Measurements from ENCODE around the gene DNAAF6.

DNA sequence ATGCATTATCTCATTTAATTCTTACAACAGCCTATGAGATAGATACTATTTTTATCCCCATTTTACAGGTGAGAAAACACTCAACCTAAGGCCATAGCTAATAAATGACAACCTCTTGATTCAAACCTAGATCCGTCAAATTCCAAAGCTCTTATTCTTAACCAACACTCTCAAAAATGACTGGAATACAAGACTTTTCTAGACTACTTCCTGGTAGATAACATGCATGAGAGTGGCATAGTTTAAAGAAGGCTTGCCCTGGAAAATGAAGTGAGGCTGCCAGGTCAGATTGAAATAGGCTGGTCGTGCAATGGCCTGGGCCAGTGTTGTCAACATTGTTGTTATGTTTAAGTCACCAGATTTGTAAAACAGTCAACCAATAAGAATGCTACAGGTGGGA, 86.6 kb downstream of the DNAAF6 start:
- TF ChIP-seq, protein P1, sequence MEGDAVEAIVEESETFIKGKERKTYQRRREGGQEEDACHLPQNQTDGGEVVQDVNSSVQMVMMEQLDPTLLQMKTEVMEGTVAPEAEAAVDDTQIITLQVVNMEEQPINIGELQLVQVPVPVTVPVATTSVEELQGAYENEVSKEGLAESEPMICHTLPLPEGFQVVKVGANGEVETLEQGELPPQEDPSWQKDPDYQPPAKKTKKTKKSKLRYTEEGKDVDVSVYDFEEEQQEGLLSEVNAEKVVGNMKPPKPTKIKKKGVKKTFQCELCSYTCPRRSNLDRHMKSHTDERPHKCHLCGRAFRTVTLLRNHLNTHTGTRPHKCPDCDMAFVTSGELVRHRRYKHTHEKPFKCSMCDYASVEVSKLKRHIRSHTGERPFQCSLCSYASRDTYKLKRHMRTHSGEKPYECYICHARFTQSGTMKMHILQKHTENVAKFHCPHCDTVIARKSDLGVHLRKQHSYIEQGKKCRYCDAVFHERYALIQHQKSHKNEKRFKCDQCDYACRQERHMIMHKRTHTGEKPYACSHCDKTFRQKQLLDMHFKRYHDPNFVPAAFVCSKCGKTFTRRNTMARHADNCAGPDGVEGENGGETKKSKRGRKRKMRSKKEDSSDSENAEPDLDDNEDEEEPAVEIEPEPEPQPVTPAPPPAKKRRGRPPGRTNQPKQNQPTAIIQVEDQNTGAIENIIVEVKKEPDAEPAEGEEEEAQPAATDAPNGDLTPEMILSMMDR (IDR thresholded peaks at IDR 0.05; ENCODE audit: insufficient read depth, low read depth, low read length), result no peak
- no peak for TF ChIP-seq EZH2 (IDR thresholded peaks at IDR 0.05; ENCODE audit: insufficient read depth, low read length)
